ENCODE data around the gene TRABD2B. TPM values are rescaled to one million over a fixed set of nuclear protein-coding genes. Genes with fewer than 3 reads are reported as not detected.

TRABD2B gene
- total RNA-seq, 2 experiments from 2014 or later, result not detected

- Mint-ChIP-seq H3K27ac (no peak overlapping the region), H3K36me3 (no peaks in the 10 kb centered on the region), H3K9me3 (no peaks in the 10 kb centered on the region), H3K4me1 (no peaks in the 10 kb centered on the region), H3K27me3 (peaks cover 27% of the 10 kb centered on the region), H3K4me3 (no peak overlapping the region)
- DNase-seq, result no peak
Observed at GRCh38 chr1:47887060-47887459, 110.1 kb downstream of the TRABD2B start.

GRCh38 chr1:47886141-47886540, 111.0 kb downstream of the TRABD2B start:
- no peak overlapping the region for H3K4me3 Mint-ChIP-seq
- peaks cover 27% of the 10 kb centered on the region for H3K27me3 Mint-ChIP-seq
- H3K9me3 Mint-ChIP-seq, result no peaks in the 10 kb centered on the region
- no peak for DNase-seq
- no peak overlapping the region for H3K27ac Mint-ChIP-seq
- H3K36me3 Mint-ChIP-seq, result no peaks in the 10 kb centered on the region
- H3K4me1 Mint-ChIP-seq, result no peaks in the 10 kb centered on the region

GRCh38 chr1:47885062-47885830, 111.9 kb downstream of the TRABD2B start:
- DNase-seq, result no peak
- Mint-ChIP-seq H3K4me3 (no peak overlapping the region), H3K36me3 (no peaks in the 10 kb centered on the region), H3K4me1 (no peaks in the 10 kb centered on the region), H3K9me3 (no peaks in the 10 kb centered on the region), H3K27me3 (peaks cover 27% of the 10 kb centered on the region), H3K27ac (no peak overlapping the region)

- no peak overlapping the region for H3K4me3 Mint-ChIP-seq
- no peaks in the 10 kb centered on the region for H3K36me3 Mint-ChIP-seq
- DNase-seq, result no peak
- H3K9me3 Mint-ChIP-seq, result no peaks in the 10 kb centered on the region
- H3K27me3 Mint-ChIP-seq, result peaks cover 24% of the 10 kb centered on the region
- no peaks in the 10 kb centered on the region for H3K4me1 Mint-ChIP-seq
- H3K27ac Mint-ChIP-seq, result no peak overlapping the region
Observed at GRCh38 chr1:47883963-47884362, 113.2 kb downstream of the TRABD2B start.

GRCh38 chr1:47881505-47882442, 115.4 kb downstream of the TRABD2B start:
- Mint-ChIP-seq H3K4me1 (no peaks in the 10 kb centered on the region), H3K27me3 (peaks cover 13% of the 10 kb centered on the region), H3K9me3 (no peaks in the 10 kb centered on the region), H3K4me3 (no peak overlapping the region), H3K27ac (no peak overlapping the region), H3K36me3 (no peaks in the 10 kb centered on the region)
- no peak for DNase-seq

- H3K4me1 Mint-ChIP-seq, result no peaks in the 10 kb centered on the region
- H3K27ac Mint-ChIP-seq, result no peak overlapping the region
- no peaks in the 10 kb centered on the region for H3K9me3 Mint-ChIP-seq
- no peak overlapping the region for H3K4me3 Mint-ChIP-seq
- H3K27me3 Mint-ChIP-seq, result peaks cover 5% of the 10 kb centered on the region
- no peaks in the 10 kb centered on the region for H3K36me3 Mint-ChIP-seq
- DNase-seq, result no peak
Observed at GRCh38 chr1:47876587-47876963, 120.6 kb downstream of the TRABD2B start.

GRCh38 chr1:47875831-47876586, 121.2 kb downstream of the TRABD2B start:
- Mint-ChIP-seq H3K4me3 (no peak overlapping the region), H3K27me3 (peaks cover 5% of the 10 kb centered on the region), H3K9me3 (no peaks in the 10 kb centered on the region), H3K36me3 (no peaks in the 10 kb centered on the region), H3K4me1 (no peaks in the 10 kb centered on the region), H3K27ac (no peak overlapping the region)
- DNase-seq, result no peak

- Mint-ChIP-seq H3K4me3 (no peak overlapping the region), H3K4me1 (no peaks in the 10 kb centered on the region), H3K27ac (no peak overlapping the region), H3K36me3 (no peaks in the 10 kb centered on the region), H3K9me3 (no peaks in the 10 kb centered on the region), H3K27me3 (peaks cover 5% of the 10 kb centered on the region)
- DNase-seq, result no peak
Observed at GRCh38 chr1:47875036-47875435, 122.1 kb downstream of the TRABD2B start.

GRCh38 chr1:47873337-47873736, 123.8 kb downstream of the TRABD2B start:
- no peak for DNase-seq
- Mint-ChIP-seq H3K36me3 (no peaks in the 10 kb centered on the region), H3K27me3 (peaks cover 5% of the 10 kb centered on the region), H3K27ac (no peak overlapping the region), H3K4me3 (no peak overlapping the region), H3K9me3 (no peaks in the 10 kb centered on the region), H3K4me1 (no peaks in the 10 kb centered on the region)

- H3K27ac Mint-ChIP-seq, result no peak overlapping the region
- peaks cover 5% of the 10 kb centered on the region for H3K27me3 Mint-ChIP-seq
- H3K4me3 Mint-ChIP-seq, result no peak overlapping the region
- no peaks in the 10 kb centered on the region for H3K9me3 Mint-ChIP-seq
- DNase-seq, result no peak
- H3K4me1 Mint-ChIP-seq, result no peaks in the 10 kb centered on the region
- H3K36me3 Mint-ChIP-seq, result no peaks in the 10 kb centered on the region
Observed at GRCh38 chr1:47872886-47873285, 124.3 kb downstream of the TRABD2B start.

GRCh38 chr1:47871799-47872353, 125.3 kb downstream of the TRABD2B start:
- DNase-seq, result no peak
- Mint-ChIP-seq H3K27ac (no peak overlapping the region), H3K4me3 (no peak overlapping the region), H3K36me3 (no peaks in the 10 kb centered on the region), H3K4me1 (no peaks in the 10 kb centered on the region), H3K9me3 (no peaks in the 10 kb centered on the region), H3K27me3 (peaks cover 8% of the 10 kb centered on the region)

- no peaks in the 10 kb centered on the region for H3K4me1 Mint-ChIP-seq
- H3K27ac Mint-ChIP-seq, result no peak overlapping the region
- DNase-seq, result no peak
- no peak overlapping the region for H3K4me3 Mint-ChIP-seq
- no peaks in the 10 kb centered on the region for H3K36me3 Mint-ChIP-seq
- peaks cover 11% of the 10 kb centered on the region for H3K27me3 Mint-ChIP-seq
- no peaks in the 10 kb centered on the region for H3K9me3 Mint-ChIP-seq
Observed at GRCh38 chr1:47870946-47871676, 126.1 kb downstream of the TRABD2B start.

GRCh38 chr1:47870480-47870879, 126.7 kb downstream of the TRABD2B start:
- Mint-ChIP-seq H3K4me3 (no peak overlapping the region), H3K4me1 (no peaks in the 10 kb centered on the region), H3K36me3 (no peaks in the 10 kb centered on the region), H3K27ac (no peak overlapping the region), H3K9me3 (no peaks in the 10 kb centered on the region), H3K27me3 (peaks cover 8% of the 10 kb centered on the region)
- no peak for DNase-seq

GRCh38 chr1:47868348-47868676, 128.9 kb downstream of the TRABD2B start:
- Mint-ChIP-seq H3K4me3 (no peak overlapping the region), H3K9me3 (no peaks in the 10 kb centered on the region), H3K4me1 (no peaks in the 10 kb centered on the region), H3K36me3 (no peaks in the 10 kb centered on the region), H3K27ac (no peak overlapping the region), H3K27me3 (peaks cover 6% of the 10 kb centered on the region)
- no peak for DNase-seq

All from activated naive CD8-positive, alpha-beta T cell treated with anti-CD3 and anti-CD28 coated beads for 36 hours (primary cell).